Osteocyte (in vitro differentiated cells): ENCODE data around the gene TPSD1. TPM values are rescaled to one million over a fixed set of nuclear protein-coding genes. Genes with fewer than 3 reads are reported as not detected.

Experiments used
- DNase-seq: peaks from one replicate; pipeline ENCODE4 v3.0.0; 2021; ENCODE audit warnings: mixed read lengths; ENCODE audit not compliant: unreplicated experiment; ENCODE audit errors: extremely low spot score
- H3K27ac Mint-ChIP-seq: one replicate; pipeline ENCODE4 v1.8.0; 2021; ENCODE audit warnings: mild to moderate bottlenecking, mixed read lengths; ENCODE audit not compliant: unreplicated experiment
- H3K27me3 Mint-ChIP-seq: one replicate; pipeline ENCODE4 v1.8.0; 2021; ENCODE audit warnings: mixed read lengths; ENCODE audit not compliant: unreplicated experiment
- H3K36me3 Mint-ChIP-seq: one replicate; pipeline ENCODE4 v1.8.0; 2021; ENCODE audit warnings: mixed read lengths; ENCODE audit not compliant: unreplicated experiment
- H3K4me1 Mint-ChIP-seq: one replicate; pipeline ENCODE4 v1.8.0; 2021; ENCODE audit warnings: mixed read lengths; ENCODE audit not compliant: unreplicated experiment
- H3K4me3 Mint-ChIP-seq: one replicate; pipeline ENCODE4 v1.8.0; 2021; ENCODE audit warnings: mild to moderate bottlenecking, moderate library complexity, mixed read lengths; ENCODE audit not compliant: unreplicated experiment
- H3K9me3 Mint-ChIP-seq: one replicate; pipeline ENCODE4 v1.8.0; 2021; ENCODE audit warnings: mixed read lengths; ENCODE audit not compliant: unreplicated experiment
- CTCF ChIP-seq: fragments of 200-600 bp; sonication (generic); IDR thresholded peaks from 2 replicates; pipeline ENCODE4 v1.5.0; 2021; ENCODE audit warnings: antibody characterized with exemption, mild to moderate bottlenecking, moderate library complexity
- total RNA-seq: library from RNA; stranded (reverse); gene quantifications from 2 replicates; pipeline ENCODE4 v1.2.1, GENCODE V29; 2021

Gene TPSD1
- total RNA-seq, 1 donor from 2014 or later = not detected

DNA sequence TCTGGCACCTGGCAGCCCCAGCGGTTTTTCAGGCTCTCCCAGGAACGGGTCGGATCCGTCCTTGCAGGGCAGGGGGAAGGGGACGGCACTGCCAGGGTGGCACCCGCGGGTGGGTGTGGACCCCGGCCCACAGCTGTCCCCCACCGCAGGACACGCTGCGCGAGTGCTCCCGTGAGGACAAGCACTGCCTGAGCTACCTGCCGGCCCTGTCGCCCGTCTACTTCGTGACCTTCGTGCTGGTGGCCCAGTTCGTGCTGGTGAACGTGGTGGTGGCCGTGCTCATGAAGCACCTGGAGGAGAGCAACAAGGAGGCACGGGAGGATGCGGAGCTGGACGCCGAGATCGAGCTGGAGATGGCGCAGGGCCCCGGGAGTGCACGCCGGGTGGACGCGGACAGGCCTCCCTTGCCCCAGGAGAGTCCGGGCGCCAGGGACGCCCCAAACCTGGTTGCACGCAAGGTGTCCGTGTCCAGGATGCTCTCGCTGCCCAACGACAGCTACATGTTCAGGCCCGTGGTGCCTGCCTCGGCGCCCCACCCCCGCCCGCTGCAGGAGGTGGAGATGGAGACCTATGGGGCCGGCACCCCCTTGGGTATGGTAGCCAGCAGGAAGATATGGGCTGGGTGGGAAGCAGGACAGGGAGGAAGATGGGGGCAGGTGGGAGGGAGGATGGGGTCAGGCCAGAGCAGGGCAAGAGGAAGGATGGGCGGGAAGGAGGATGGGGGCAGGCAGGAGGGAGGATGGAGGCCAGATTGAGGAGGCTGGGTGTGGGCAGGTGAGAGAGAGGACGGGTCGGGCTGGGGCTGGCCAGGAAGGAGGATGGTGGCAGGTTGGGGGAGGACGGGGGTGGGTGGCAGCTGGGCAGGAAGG is 37.6 kb upstream of the TPSD1 start:
- H3K4me3 Mint-ChIP-seq = no peak overlapping the region
- peaks cover 5% of the 10 kb centered on the region for H3K36me3 Mint-ChIP-seq
- H3K27me3 Mint-ChIP-seq = no peaks in the 10 kb centered on the region
- H3K9me3 Mint-ChIP-seq = no peaks in the 10 kb centered on the region
- H3K27ac Mint-ChIP-seq = no peak overlapping the region
- H3K4me1 Mint-ChIP-seq = no peaks in the 10 kb centered on the region
- no peak for DNase-seq
- TF ChIP-seq CTCF = no peak

DNA sequence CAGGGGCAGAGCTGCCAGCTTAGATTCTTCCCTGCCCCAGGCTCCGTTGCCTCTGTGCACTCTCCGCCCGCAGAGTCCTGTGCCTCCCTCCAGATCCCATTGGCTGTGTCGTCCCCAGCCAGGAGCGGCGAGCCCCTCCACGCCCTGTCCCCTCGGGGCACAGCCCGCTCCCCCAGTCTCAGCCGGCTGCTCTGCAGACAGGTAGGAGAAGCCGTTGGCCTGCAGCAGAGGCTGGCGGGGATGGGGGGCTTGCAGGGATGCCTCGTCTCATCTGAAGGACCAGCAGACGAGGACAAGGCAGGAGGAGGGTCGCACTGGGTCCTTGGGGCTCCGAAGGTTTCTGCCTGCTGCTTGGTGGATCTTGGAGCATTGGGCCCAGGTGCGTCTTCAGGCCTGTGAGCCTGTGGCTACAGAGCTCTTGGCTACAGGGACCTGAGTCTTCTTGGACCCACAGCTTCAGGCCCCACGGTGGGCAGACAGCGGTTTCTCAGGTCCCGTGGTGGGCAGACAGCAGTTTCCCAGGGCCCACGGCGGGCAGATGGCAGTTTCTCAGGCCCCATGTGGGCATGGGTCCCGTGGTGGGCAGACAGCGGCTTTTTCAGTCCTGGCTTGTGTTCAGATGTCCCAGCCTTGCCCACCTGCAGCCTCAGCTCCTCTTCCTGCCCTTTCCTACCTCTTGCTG is 36.8 kb upstream of the TPSD1 start:
- no peak overlapping the region for H3K4me3 Mint-ChIP-seq
- no peaks in the 10 kb centered on the region for H3K4me1 Mint-ChIP-seq
- no peaks in the 10 kb centered on the region for H3K9me3 Mint-ChIP-seq
- H3K27ac Mint-ChIP-seq = no peak overlapping the region
- no peak for DNase-seq
- peaks cover 5% of the 10 kb centered on the region for H3K36me3 Mint-ChIP-seq
- no peaks in the 10 kb centered on the region for H3K27me3 Mint-ChIP-seq
- TF ChIP-seq CTCF = no peak

- Mint-ChIP-seq H3K36me3 (peaks cover 5% of the 10 kb centered on the region), H3K4me3 (no peak overlapping the region), H3K27me3 (no peaks in the 10 kb centered on the region), H3K9me3 (no peaks in the 10 kb centered on the region), H3K27ac (no peak overlapping the region), H3K4me1 (no peaks in the 10 kb centered on the region)
- DNase-seq = no peak
- no peak for TF ChIP-seq CTCF
Measured at GRCh38 chr16:1220098-1220728, 35.7 kb upstream of the TPSD1 start.

DNA sequence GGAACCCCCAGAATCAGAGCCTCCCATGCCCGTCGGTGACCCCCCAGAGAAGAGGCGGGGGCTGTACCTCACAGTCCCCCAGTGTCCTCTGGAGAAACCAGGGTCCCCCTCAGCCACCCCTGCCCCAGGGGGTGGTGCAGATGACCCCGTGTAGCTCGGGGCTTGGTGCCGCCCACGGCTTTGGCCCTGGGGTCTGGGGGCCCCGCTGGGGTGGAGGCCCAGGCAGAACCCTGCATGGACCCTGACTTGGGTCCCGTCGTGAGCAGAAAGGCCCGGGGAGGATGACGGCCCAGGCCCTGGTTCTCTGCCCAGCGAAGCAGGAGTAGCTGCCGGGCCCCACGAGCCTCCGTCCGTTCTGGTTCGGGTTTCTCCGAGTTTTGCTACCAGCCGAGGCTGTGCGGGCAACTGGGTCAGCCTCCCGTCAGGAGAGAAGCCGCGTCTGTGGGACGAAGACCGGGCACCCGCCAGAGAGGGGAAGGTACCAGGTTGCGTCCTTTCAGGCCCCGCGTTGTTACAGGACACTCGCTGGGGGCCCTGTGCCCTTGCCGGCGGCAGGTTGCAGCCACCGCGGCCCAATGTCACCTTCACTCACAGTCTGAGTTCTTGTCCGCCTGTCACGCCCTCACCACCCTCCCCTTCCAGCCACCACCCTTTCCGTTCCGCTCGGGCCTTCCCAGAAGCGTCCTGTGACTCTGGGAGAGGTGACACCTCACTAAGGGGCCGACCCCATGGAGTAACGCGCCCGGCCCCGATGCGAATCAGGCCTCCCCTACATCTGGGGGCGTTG is 34.8 kb upstream of the TPSD1 start:
- Mint-ChIP-seq H3K36me3 (peaks cover 5% of the 10 kb centered on the region), H3K9me3 (no peaks in the 10 kb centered on the region), H3K4me3 (no peak overlapping the region), H3K27me3 (no peaks in the 10 kb centered on the region), H3K27ac (no peak overlapping the region), H3K4me1 (no peaks in the 10 kb centered on the region)
- DNase-seq = no peak
- no peak for TF ChIP-seq CTCF
